ENCODE data around the gene PTPN1.
"Not testable (repeated sequence)": the region's sequence is repeated elsewhere in the genome, so short reads cannot be mapped to it uniquely, and the experiment has no call there.

Gene PTPN1

DNA sequence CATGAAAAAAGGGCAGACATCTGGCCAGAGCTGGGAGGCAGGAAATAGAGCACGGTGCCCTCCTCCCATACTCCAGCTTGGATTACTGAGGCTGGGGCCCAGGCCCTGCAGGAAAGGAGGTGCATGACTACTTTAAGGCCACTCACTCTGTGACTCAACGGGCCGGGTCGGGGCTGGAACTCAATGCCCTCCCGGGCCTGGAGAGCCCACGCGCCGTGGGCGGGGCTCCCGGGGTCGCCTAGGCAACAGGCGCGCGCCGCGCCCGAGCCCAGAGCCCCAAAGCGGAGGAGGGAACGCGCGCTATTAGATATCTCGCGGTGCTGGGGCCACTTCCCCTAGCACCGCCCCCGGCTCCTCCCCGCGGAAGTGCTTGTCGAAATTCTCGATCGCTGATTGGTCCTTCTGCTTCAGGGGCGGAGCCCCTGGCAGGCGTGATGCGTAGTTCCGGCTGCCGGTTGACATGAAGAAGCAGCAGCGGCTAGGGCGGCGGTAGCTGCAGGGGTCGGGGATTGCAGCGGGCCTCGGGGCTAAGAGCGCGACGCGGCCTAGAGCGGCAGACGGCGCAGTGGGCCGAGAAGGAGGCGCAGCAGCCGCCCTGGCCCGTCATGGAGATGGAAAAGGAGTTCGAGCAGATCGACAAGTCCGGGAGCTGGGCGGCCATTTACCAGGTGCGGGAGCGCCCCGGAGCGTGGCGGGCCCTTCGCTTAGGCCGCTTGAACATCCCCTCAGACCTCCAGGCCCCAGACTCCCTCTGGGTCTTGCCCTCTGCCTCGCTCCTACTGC lies at the start of gene PTPN1:
Gene PTPN1 (plus strand): TSS at position 461 of the 783 bp plus-strand sequence. CDS start 145 bp downstream, at position 606.
- peak; percentile 99 for DNase-seq
- in situ Hi-C loops (cut with MboI; ENCODE audit: low pct_unique_long_range_greater_than_20kb, low sequenced_read_pairs) = no loop called here

GRCh38 chr20:50460608-50461267 lies 49.4 kb upstream of the PTPN1 start:
- in situ Hi-C loops (cut with MboI; ENCODE audit: low pct_unique_long_range_greater_than_20kb, low sequenced_read_pairs) = loop anchor here (10.0 kb wide), 1 partner anchor 276 kb away; no protein-coding TSS in a partner anchor
- DNase-seq = peak; percentile 92

DNA sequence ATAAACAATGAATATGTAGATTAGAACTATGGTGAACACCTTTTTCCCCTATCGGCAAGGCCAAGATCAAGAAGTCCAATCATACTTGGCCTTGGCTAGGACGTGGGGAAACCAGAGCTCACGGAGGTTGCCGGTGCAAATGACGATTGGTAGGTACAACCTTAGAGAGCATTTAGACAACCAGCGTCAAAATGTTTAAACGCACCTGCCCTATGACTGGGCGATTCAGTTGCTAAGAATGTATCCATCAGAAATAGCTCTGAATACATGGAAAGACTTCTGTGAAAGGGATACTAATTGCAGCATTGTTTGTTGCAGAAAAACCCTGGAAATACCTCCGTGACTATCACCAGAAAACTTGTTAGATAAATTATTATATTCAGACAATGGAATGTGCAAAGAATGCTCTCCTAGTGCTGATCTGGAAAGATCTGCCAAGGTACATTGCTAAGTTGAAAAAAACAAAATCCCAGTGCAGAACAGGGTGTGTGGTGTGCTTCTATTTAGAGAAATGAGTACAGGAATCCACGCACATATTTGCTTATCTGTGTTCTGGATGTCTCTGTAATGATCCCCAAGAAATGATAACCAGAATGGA lies 48.0 kb upstream of the PTPN1 start:
- in situ Hi-C loops (cut with MboI; ENCODE audit: low pct_unique_long_range_greater_than_20kb, low sequenced_read_pairs) = loop anchor here (10.0 kb wide), 1 partner anchor 277 kb away; no protein-coding TSS in a partner anchor
- DNase-seq = no peak

DNA sequence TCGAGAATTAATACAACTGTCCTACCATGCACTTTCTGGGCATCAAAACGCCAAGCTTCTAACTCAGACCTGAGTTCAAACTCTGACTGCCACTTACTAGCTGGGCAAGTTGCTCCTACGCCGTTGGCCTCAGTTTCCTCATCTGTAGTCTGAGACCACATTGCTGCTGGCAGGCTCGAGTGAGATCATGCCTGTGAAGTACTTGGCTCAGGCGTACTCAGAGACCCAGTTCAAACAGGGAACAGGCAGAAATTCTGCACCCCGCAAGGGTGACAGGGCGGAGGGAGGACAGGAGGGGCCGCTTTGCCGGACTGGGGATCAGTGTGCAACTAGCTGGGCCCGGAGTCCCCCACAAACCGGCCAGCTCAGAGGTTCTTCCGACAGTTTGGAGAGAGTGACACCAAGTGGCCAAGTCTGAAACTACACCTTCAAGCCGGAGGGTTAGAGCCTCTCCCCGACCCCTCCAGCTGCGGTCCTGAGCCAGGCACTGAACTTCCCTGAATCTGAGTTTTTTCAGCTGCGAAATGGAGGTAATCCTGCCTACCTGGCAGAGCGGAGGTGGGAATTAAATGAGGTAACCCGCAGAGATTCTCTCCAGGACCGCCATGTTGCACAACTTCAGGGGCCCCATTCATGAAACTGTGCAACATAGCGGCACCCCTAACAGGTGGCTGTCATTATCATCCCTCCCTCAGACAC lies 46.0 kb upstream of the PTPN1 start:
- in situ Hi-C loops (cut with MboI; ENCODE audit: low pct_unique_long_range_greater_than_20kb, low sequenced_read_pairs) = loop anchor here (10.0 kb wide), 1 partner anchor 279 kb away; no protein-coding TSS in a partner anchor
- DNase-seq = peak; percentile 85

- in situ Hi-C loops (cut with MboI; ENCODE audit: low pct_unique_long_range_greater_than_20kb, low sequenced_read_pairs) = loop anchor here (10.0 kb wide), 1 partner anchor 280 kb away; no protein-coding TSS in a partner anchor
- DNase-seq = no peak
Observed at GRCh38 chr20:50464725-50465650, 45.2 kb upstream of the PTPN1 start.

GRCh38 chr20:50467174-50467573 lies 43.0 kb upstream of the PTPN1 start:
- no peak for DNase-seq
- in situ Hi-C loops (cut with MboI; ENCODE audit: low pct_unique_long_range_greater_than_20kb, low sequenced_read_pairs) = loop anchor here (10.0 kb wide), 1 partner anchor 282 kb away; no protein-coding TSS in a partner anchor

GRCh38 chr20:50467718-50468356 lies 42.3 kb upstream of the PTPN1 start:
- in situ Hi-C loops (cut with MboI; ENCODE audit: low pct_unique_long_range_greater_than_20kb, low sequenced_read_pairs) = loop anchor here (10.0 kb wide), 1 partner anchor 283 kb away; no protein-coding TSS in a partner anchor
- no peak for DNase-seq

- DNase-seq = no peak
- in situ Hi-C loops (cut with MboI; ENCODE audit: low pct_unique_long_range_greater_than_20kb, low sequenced_read_pairs) = loop anchor here (10.0 kb wide), 1 partner anchor 284 kb away; no protein-coding TSS in a partner anchor
Observed at GRCh38 chr20:50468378-50468798, 41.8 kb upstream of the PTPN1 start.

DNA sequence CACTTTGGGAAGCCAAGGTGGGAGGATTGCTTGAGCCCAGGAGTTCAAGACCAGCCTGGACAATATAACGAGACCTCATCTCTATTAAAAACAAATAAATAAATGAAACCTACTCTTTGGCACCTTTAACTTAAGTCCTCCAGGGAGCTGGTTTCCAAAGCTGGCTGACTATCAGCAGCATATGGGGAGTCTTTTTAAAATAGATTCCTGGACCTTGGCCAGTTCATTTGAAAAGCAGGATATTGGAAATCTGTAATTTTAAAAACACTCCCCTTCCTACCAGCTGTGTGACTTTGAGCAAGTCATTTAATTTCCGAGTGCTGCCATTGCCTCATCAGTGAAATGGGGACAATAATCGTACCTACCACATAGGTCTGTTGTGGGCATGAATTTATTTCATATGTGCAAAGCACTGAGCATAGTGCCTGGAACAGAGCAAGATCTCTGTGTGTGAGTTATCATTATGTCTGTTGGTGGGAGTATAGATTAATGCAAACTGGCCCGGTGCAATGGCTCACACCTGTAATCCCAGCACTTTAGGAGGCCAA lies 40.9 kb upstream of the PTPN1 start:
- in situ Hi-C loops (cut with MboI; ENCODE audit: low pct_unique_long_range_greater_than_20kb, low sequenced_read_pairs) = loop anchor here (10.0 kb wide), 1 partner anchor 284 kb away; no protein-coding TSS in a partner anchor
- DNase-seq = no peak

DNA sequence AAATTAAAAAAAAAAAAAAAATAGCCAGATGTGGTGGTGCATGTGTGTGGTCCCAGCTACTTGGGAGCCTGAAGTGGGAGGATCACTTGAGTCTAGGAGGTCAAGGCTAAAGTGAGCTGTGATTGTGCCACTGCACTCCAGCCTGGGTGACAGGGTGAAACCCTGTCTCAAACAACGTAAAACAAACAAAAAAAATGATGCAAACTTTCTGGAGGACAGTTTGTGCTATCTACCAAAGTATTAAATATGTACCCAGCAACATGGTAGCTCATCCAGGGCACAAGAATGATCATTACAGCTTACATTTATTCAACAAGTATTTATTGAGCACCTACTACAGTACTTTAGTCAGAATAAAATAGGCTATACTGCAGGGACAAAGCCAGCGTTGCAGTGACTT lies 40.4 kb upstream of the PTPN1 start:
- DNase-seq = no peak
- in situ Hi-C loops (cut with MboI; ENCODE audit: low pct_unique_long_range_greater_than_20kb, low sequenced_read_pairs) = loop anchor here (10.0 kb wide), 2 partner anchors 105 to 285 kb away; no protein-coding TSS in a partner anchor

DNA sequence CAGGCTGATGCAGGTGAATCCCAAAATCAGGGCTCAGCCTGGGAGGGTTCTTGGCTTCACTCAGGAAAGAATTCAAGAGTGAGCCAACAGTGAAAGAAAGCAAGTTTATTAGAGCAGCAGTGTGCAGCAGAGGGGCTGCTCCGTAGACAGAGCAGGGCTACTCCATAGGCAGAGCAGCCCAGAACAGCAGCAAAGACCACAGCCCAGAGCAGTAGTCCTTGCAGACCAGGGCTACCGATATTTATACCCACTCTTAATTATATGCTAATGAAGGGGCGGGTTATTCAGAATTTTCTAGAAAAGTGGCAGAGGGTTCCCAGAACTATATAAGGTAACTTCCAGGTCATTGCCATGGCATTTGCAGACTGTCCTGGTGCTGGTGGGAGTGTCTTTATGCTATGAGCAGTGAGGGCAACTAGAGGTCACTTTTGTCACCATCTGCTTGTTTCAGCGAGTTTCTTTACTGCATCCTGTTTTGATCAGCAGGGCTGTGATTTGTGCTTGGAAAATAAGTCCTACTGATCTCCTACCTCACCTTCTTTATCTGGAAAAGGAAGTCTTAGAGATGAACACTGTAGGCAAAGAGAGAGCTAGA lies 39.8 kb upstream of the PTPN1 start:
- DNase-seq = no peak
- in situ Hi-C loops (cut with MboI; ENCODE audit: low pct_unique_long_range_greater_than_20kb, low sequenced_read_pairs) = loop anchor here (10.0 kb wide), 1 partner anchor 104 kb away; no protein-coding TSS in a partner anchor

DNA sequence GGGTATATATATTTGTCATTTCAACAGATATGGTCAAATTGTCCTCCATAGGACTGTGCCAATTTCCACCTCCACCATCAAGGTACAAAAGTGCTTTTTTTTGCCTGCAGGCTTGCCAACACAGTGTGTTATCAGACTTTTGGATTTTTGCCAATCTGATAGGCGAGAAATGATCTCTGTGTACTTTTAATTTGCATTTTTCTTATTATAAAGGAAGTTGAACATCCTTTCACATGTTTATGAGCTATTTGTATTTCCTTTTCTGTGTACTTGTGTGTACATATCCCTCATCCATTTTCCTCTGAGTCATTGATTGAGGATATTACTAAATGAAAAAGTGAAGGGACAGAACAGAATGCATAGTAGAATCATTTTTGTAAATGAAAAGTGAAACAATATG lies 39.0 kb upstream of the PTPN1 start:
- in situ Hi-C loops (cut with MboI; ENCODE audit: low pct_unique_long_range_greater_than_20kb, low sequenced_read_pairs) = loop anchor here (10.0 kb wide), 1 partner anchor 104 kb away; no protein-coding TSS in a partner anchor
- no peak for DNase-seq

DNA sequence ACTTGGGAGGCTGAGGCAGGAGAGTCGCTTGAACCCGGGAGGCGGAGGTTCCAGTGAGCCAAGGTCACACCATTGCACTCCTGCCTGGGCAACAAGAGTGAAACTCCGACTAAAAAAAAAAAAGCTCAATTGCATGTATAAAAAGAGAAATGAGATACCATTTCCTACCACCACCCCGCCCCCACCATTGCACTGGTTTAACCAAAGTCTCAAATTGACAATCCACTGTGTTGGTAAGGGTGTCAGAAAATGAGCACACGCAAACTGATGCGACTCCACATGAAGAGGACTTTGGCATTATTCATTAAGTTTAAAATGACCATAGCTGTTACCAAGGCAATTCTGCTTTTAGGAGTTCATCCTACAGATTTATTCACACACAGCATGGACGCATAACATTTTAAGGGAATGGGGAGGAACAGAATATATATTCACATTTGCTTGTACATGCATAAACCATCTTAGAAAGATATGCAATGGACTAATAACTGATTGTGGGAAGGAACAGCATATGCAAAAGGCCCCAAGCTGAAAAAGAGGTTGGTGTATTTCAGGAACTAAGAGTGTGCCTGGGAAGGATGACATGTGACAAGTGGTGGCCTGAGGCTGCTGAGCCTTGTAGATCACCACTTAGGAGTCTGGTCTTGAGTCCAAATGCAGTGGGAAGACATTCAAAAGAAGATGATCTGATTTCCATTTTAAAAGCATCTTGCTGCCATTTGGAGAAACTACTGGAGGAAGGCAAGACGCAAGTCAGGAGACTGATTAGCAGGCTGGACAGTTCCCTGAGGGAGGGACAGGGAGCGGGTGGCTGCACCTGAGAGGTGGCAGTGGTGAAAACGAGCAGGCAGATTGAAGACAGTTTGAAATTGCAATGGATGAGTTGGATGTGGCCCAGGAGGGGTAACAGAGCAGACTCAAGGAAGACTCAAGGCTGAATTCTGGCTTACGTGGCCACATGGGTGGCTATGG lies 37.2 kb upstream of the PTPN1 start:
- no peak for DNase-seq
- in situ Hi-C loops (cut with MboI; ENCODE audit: low pct_unique_long_range_greater_than_20kb, low sequenced_read_pairs) = loop anchor here (10.0 kb wide), 1 partner anchor 102 kb away; no protein-coding TSS in a partner anchor

- not testable (repeated sequence) for DNase-seq
- in situ Hi-C loops (cut with MboI; ENCODE audit: low pct_unique_long_range_greater_than_20kb, low sequenced_read_pairs) = loop anchor here (10.0 kb wide), 1 partner anchor 100 kb away; no protein-coding TSS in a partner anchor
Observed at GRCh38 chr20:50474356-50474755, 35.8 kb upstream of the PTPN1 start.

GRCh38 chr20:50475681-50476292 lies 34.4 kb upstream of the PTPN1 start:
- no peak for DNase-seq
- in situ Hi-C loops (cut with MboI; ENCODE audit: low pct_unique_long_range_greater_than_20kb, low sequenced_read_pairs) = loop anchor here (10.0 kb wide), 1 partner anchor 99 kb away; no protein-coding TSS in a partner anchor

Measured in KBM-7 (cell line).